Superior temporal gyrus (tissue), 1 donor: Measurements from ENCODE around the gene IRF6.
A peak's percentile ranks its signal among the peaks of the same experiment; 100 is the strongest.
"Not testable (repeated sequence)": the region's sequence is repeated elsewhere in the genome, so short reads cannot be mapped to it uniquely, and the experiment has no call there.

Source experiments
- DNase-seq: peaks from one replicate; pipeline ENCODE4 v3.0.0-alpha.2; 2016; ENCODE audit errors: extremely low spot score

The IRF6 gene

GRCh38 chr1:209823143-209824041 lies 17.4 kb upstream of the IRF6 start:
- DNase-seq: peak; percentile 86

- DNase-seq: no peak
Measured at GRCh38 chr1:209822706-209823105, 16.8 kb upstream of the IRF6 start.

GRCh38 chr1:209820986-209821385 lies 15.0 kb upstream of the IRF6 start:
- no peak for DNase-seq

GRCh38 chr1:209819058-209819457 lies 13.1 kb upstream of the IRF6 start:
- no peak for DNase-seq

GRCh38 chr1:209817691-209818090 lies 11.7 kb upstream of the IRF6 start:
- no peak for DNase-seq

- DNase-seq: no peak
Measured at GRCh38 chr1:209816923-209817322, 11.0 kb upstream of the IRF6 start.

- DNase-seq: no peak
Measured at GRCh38 chr1:209815931-209816341, 10.0 kb upstream of the IRF6 start.

- no peak for DNase-seq
Measured at GRCh38 chr1:209815490-209815889, 9.5 kb upstream of the IRF6 start.

- no peak for DNase-seq
Measured at GRCh38 chr1:209813902-209814301, 8.0 kb upstream of the IRF6 start.

GRCh38 chr1:209810783-209811182 lies 4.8 kb upstream of the IRF6 start:
- no peak for DNase-seq

GRCh38 chr1:209809611-209810010 lies 3.7 kb upstream of the IRF6 start:
- DNase-seq: no peak

- DNase-seq: no peak
Measured at GRCh38 chr1:209808059-209808581, 2.2 kb upstream of the IRF6 start.

GRCh38 chr1:209807509-209807908 lies 1.6 kb upstream of the IRF6 start:
- DNase-seq: no peak

- no peak for DNase-seq
Measured at GRCh38 chr1:209805341-209805781, 581 bp downstream of the IRF6 start.

GRCh38 chr1:209803568-209803967 lies 2.4 kb downstream of the IRF6 start:
- DNase-seq: no peak

- DNase-seq: no peak
Measured at GRCh38 chr1:209802780-209803152, 3.2 kb downstream of the IRF6 start.

GRCh38 chr1:209802117-209802779 lies 3.7 kb downstream of the IRF6 start:
- DNase-seq: no peak

GRCh38 chr1:209800984-209801834 lies 4.7 kb downstream of the IRF6 start:
- DNase-seq: no peak

GRCh38 chr1:209797978-209798639 lies 7.8 kb downstream of the IRF6 start:
- no peak for DNase-seq

- not testable (repeated sequence) for DNase-seq
Measured at GRCh38 chr1:209793711-209794110, 12.2 kb downstream of the IRF6 start.

- DNase-seq: no peak
Measured at GRCh38 chr1:209791920-209792319, 14.0 kb downstream of the IRF6 start.
